Measurements from ENCODE around the gene SACS. TPM values are rescaled to one million over a fixed set of nuclear protein-coding genes. Genes with fewer than 3 reads are reported as not detected.

SACS gene
- total and polyA plus RNA-seq, 12 donors: 4.7 to 44.5 (median 20.0) TPM

- Histone ChIP-seq H3K4me3 (no peak overlapping the region), H3K4me1 (peaks cover 8 to 22% (median 14%) of the 10 kb centered on the region in 9 donors), H3K36me3 (no peaks in the 10 kb centered on the region), H3K27me3 (no peaks in the 10 kb centered on the region), H3K9me3 (no peaks in the 10 kb centered on the region), H3K27ac (peak overlapping the region in 1 of 10 donors; percentile 85)
- 92 to 94% methylated on average over 3 of the region's 3 CpGs for WGBS, 2 donors
- DNase-seq (no peak), ATAC-seq (no peak)
- TF ChIP-seq, protein P1, sequence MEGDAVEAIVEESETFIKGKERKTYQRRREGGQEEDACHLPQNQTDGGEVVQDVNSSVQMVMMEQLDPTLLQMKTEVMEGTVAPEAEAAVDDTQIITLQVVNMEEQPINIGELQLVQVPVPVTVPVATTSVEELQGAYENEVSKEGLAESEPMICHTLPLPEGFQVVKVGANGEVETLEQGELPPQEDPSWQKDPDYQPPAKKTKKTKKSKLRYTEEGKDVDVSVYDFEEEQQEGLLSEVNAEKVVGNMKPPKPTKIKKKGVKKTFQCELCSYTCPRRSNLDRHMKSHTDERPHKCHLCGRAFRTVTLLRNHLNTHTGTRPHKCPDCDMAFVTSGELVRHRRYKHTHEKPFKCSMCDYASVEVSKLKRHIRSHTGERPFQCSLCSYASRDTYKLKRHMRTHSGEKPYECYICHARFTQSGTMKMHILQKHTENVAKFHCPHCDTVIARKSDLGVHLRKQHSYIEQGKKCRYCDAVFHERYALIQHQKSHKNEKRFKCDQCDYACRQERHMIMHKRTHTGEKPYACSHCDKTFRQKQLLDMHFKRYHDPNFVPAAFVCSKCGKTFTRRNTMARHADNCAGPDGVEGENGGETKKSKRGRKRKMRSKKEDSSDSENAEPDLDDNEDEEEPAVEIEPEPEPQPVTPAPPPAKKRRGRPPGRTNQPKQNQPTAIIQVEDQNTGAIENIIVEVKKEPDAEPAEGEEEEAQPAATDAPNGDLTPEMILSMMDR (IDR thresholded peaks at IDR 0.05): no peak
- intact Hi-C loops (cut with DNase I): loop anchor here (2.0 to 10.0 kb wide), 14 partner anchors 97 to 419 kb away; partner anchors contain the start of genes MIPEP (in 2 of the 10) and TNFRSF19 (in 2 of the 10)
These were observed 34.4 kb upstream of the SACS start for GRCh38 chr13:23467932-23468278.

DNA sequence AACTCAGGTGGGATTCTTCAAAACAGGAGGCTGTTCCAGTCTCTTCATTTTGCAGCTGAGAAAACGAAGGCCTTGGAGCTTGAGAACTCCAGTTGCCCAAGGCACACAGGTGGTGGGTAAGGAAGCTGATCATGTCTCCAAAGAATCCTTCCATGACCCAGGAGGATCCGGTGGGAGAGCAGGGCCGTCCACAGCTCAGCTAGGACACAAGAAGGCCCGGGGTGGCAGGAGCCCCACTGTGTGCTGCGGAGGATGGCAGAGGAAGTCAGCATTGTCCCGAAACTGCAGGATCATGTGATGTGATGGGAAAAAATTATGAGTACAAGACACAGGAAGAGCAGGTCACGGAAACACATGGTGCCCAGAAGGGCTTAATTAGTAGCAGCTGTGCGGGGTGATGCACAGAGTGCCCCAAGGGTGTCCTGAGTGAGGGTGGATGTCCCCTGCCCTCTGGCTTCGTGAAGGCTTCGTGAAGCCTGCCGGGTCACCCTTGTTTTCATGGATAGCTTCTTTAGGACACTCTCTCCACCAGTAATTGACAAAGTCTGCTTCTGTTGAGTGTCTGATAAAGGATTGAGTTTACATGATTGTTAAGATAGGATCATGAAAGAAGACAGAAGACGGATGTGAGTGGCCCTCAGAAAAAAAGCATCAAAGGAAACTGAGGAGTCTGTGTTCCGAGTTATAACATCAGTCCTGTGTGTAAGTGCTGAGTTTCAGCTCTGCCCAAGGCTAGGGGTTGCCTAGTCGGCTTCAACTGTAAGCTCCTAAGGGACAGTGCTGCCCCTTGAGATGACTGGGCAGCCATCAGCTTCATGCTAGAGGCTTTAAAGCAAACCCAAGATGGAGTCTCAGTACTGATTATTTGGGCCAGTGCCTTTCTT is 33.8 kb upstream of the SACS start:
- peaks cover 8 to 28% (median 15%) of the 10 kb centered on the region in 9 donors for H3K4me1 ChIP-seq
- peak overlapping the region in 5 of 10 donors; percentile 58 to 68 (median 64) for H3K4me3 ChIP-seq
- TF ChIP-seq, protein P1 (IDR thresholded peaks at IDR 0.05): peak in 1 of 9 donors; percentile 0
- H3K9me3 ChIP-seq: no peaks in the 10 kb centered on the region
- ATAC-seq: peak in 7 of 8 donors; percentile 3 to 32 (median 25)
- DNase-seq: no peak
- peak overlapping the region; percentile 57 to 91 (median 83) for H3K27ac ChIP-seq
- intact Hi-C loops (cut with DNase I): loop anchor here (2.0 to 10.0 kb wide), 14 partner anchors 98 to 420 kb away; partner anchors contain the start of genes MIPEP (in 2 of the 10) and TNFRSF19 (in 2 of the 10)
- H3K36me3 ChIP-seq: no peaks in the 10 kb centered on the region
- 60 to 66% methylated on average over 14 of the region's 14 CpGs for WGBS, 2 donors
- no peaks in the 10 kb centered on the region for H3K27me3 ChIP-seq

- no peaks in the 10 kb centered on the region for H3K27me3 ChIP-seq
- H3K4me3 ChIP-seq: peak overlapping the region; percentile 36 to 68 (median 60)
- H3K36me3 ChIP-seq: no peaks in the 10 kb centered on the region
- WGBS, 2 donors: 1% methylated on average over 64 of the region's 64 CpGs
- ATAC-seq (peak; percentile 93 to 96 (median 94)), DNase-seq (peak; percentile 74 to 78)
- TF ChIP-seq, protein P1 (IDR thresholded peaks at IDR 0.05): peak; percentile 30 to 73 (median 60)
- no peaks in the 10 kb centered on the region for H3K9me3 ChIP-seq
- intact Hi-C loops (cut with DNase I): loop anchor here (1.0 to 10.0 kb wide), 15 partner anchors 98 to 421 kb away; partner anchors contain the start of genes MIPEP (in 2 of the 10) and TNFRSF19 (in 2 of the 10)
- H3K4me1 ChIP-seq: peaks cover 8 to 36% (median 15%) of the 10 kb centered on the region in 9 donors
- peak overlapping the region; percentile 65 to 91 (median 83) for H3K27ac ChIP-seq
These were observed 32.9 kb upstream of the SACS start for GRCh38 chr13:23466144-23467002.

- no peaks in the 10 kb centered on the region for H3K36me3 ChIP-seq
- H3K4me1 ChIP-seq: peaks cover 8 to 48% (median 15%) of the 10 kb centered on the region in 9 donors
- WGBS, 2 donors: 92 to 97% methylated on average over 4 of the region's 4 CpGs
- no peaks in the 10 kb centered on the region for H3K27me3 ChIP-seq
- no peak overlapping the region for H3K27ac ChIP-seq
- ATAC-seq: no peak
- TF ChIP-seq, protein P1 (IDR thresholded peaks at IDR 0.05): no peak
- intact Hi-C loops (cut with DNase I): loop anchor here in 6 of 10 donors (5.0 to 10.0 kb wide), 6 partner anchors 101 to 414 kb away; partner anchors contain the start of gene TNFRSF19 (in 1 of the 6)
- DNase-seq: no peak
- no peak overlapping the region for H3K4me3 ChIP-seq
- H3K9me3 ChIP-seq: no peaks in the 10 kb centered on the region
These were observed 30.2 kb upstream of the SACS start for GRCh38 chr13:23463661-23464060.
